NCI-H1105 (cell line): ENCODE results near the gene MUCL1.
A peak's percentile ranks its signal among the peaks of the same experiment; 100 is the strongest.
"Not testable (repeated sequence)": the region's sequence is repeated elsewhere in the genome, so short reads cannot be mapped to it uniquely, and the experiment has no call there.

Experiments used
- DNase-seq: peaks from one replicate; lab custom pipeline; 2025; lab: John Stamatoyannopoulos, UW

Gene MUCL1, protein sequence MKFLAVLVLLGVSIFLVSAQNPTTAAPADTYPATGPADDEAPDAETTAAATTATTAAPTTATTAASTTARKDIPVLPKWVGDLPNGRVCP

DNA sequence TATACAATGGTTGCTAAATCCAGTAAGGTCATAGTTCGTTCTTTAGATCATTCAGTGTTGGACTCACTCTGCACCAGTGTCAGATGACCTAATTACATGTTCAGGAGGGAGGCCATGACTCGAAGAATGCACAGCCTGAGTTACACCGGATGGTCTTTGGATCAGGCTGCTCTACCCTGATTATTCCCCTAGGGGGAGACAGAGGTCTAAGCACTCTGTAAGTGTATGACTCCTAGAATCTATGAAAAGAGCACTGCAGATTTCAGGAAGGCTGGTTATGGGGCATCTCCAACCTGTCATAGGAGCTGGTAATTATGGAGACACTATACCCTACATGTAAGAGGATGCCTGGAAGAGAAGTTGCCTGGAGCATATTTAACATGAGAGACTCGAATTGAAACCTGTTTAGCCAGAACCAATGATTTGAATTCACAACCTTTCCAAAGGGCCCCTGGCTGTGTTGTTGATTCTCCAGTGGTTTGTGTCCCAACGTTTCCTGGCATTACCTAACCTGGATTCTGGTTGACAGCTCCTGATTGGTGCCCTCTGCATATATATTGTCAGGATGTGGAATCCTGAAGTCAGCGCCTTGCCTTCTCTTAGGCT is at the start of gene MUCL1:
Gene MUCL1 (plus strand): TSS at position 584 of the 606 bp plus-strand sequence. CDS start 67 bp downstream, outside the sequence.
- peak; percentile 31 for DNase-seq

DNA sequence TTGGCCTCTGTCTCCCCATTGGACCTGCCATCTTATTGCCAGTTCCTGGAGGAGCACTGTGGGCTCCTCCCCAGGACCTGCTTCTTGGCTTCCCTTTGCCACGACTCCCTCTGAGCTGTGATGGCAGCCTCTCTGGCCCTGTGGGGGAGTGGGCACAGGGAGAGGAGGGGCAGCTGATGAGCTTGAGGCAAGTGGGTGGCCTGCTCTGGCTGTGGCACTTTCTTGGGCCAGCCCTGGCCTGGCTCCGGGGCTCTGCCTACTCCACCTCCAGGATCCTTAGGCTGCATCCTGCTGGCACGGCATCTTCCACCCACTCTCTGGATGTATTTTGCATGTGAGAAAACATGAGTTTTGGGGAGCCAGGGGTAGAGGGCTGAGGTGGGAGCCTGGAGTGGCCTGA is 32.6 kb upstream of the MUCL1 start:
- DNase-seq, result no peak

DNA sequence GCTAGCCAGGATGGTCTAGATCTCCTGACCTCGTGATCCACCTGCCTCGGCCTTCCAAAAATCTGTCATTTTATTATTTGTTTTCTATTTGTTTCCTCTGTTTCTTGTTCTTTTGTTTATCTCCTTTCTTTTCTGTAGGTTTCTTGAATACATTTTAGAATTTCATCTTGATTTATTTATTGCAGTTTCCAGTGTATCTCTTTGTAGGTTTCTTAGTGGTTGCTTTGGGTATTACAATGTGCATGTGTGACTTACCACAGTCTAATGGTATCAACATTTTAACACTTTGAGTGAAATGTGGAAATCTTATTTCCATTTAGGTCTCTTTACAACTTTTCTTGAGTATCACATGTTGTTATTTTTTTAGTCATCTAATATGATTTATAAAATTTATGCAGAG is 29.9 kb upstream of the MUCL1 start:
- DNase-seq, result no peak

DNA sequence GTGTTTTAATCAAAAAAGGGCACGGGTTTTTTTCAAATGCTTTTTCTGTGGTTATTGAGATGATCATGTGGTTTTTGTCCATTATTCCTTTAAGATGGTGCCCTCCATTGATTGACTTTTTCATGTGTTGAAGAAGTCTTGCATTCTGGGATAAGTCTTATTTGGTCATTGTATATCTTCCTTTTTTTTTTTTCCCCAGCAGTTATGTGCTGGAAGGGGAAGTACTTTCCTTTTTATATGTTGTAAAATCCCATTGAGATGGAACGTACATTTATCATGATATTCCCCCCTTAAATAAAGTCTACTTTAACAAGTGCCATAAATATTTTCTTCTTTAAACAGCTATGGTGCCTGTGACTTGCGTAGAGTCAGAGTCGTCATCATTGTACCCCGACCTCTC is 24.8 kb upstream of the MUCL1 start:
- no peak for DNase-seq

DNA sequence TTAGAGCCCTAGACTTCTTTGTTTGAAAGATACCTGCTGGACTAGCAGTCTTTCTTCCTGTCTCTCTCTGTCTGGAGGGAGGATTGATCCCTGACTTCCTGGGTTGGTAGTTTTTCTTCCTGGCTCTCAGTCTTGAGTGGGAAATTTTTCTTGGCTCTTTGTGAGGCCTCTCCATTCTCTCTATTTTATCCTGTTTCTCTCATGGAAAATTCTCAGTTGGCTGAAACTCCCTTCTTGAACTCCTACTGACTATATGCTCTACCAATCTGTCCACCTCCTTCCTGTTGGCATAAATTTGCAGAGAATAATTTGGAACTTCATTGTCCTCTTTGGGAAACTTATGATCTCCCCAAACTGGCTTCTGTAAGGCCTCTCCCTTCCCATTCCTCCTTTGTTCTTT is 24.1 kb upstream of the MUCL1 start:
- DNase-seq, result no peak

DNA sequence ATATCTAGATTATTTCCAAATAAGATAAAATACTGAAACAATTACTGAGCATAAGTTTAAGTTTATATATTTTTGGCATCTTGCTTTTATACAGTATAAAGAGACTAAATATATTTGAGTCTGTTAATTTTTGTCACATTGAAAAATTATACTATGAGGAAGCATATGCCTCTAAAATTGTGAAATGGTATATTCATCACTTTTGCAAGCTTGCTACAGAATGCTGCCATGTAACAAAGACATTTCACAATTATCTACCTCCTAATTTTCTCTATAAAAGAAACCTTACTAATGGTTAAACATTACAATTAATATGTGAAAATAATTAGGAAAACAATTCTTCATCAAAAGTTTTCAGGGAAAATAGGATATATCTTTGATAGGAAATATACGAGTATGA is 22.7 kb upstream of the MUCL1 start:
- DNase-seq, result no peak

DNA sequence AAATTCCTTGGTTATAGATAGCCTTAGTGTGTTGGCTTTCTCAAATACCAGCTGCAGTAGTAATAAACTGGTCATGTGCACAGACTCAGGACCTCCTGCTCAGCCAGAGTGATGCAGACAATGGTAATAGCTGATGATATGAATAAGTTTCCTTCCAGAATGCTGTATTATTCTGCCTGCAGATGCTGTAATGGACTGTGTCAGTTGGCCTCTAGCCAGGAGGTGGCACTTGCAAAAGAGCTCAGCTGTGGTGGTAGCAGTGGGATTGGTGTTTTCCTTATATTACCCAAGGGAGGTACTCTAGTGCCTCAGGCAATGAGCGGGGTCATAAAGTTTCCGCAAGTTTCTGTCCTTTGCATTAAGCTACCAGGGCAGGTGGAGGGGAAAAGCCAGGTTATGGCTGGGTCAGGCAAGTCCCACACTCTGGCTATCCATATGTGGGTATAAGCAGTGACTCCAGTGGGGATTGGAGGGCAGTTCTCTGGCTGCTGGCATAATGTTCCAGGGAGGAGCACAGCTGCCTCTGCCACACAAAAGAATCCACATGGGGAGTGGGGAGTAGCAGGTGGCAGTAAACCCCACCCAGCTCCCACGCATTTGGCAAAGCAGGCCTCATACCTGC is 14.0 kb upstream of the MUCL1 start:
- peak; percentile 19 for DNase-seq

DNA sequence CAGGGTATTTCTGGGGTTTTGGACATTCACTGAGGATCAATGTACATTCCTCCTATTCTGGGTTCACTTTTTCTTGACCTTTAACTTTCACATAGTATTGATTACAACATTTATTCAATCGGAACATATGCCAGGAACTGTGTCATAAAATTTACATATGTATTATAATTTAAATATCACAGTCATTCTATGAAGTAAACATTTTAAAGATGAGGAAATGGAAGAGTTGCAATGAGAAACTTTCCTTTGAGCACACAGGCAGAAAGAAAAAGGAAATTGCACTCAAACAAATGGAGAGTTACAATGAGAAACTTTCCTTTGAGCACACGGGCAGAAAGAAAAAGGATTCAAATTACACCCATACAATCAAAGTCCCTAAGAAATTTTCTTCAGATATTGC is 3.1 kb downstream of the MUCL1 start:
- no peak for DNase-seq

DNA sequence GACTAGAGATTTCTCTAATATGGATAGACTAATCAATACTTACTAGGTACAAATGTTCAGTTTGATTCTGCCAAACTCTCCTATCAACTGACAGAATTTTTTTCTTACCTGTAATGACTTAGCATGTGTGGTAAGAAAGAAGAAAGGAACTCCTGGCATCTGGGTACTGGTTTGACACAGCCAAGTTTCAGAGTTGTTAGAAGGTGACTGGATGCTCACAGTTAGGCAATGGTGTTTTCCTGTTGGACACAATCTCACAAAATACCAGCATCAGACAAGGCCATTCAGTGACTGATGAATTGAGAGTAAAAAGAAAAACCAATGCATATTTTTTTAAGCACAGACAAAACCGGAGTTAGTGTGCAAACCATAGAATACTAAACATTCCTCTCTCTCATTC is 4.2 kb downstream of the MUCL1 start:
- no peak for DNase-seq

DNA sequence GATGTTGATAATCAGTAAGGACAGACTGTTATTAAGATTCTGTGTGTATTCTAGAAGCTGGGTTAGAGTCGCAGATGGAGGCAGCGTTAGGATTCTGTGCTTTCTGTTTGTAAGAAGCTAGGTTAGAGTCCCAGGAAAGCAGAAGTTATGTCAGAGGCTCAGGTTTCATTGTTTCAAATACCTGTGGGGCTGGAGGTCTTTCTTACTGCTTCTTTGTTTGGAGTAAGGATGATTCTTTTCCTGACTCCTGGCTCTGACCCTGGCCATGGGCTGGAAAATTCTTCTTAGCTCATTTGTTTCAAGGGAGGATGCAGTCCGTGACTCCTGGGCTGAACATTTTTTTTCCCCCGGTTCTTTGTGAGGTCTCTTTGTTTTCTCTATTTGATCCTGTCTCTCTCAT is 5.2 kb downstream of the MUCL1 start:
- DNase-seq, result no peak

DNA sequence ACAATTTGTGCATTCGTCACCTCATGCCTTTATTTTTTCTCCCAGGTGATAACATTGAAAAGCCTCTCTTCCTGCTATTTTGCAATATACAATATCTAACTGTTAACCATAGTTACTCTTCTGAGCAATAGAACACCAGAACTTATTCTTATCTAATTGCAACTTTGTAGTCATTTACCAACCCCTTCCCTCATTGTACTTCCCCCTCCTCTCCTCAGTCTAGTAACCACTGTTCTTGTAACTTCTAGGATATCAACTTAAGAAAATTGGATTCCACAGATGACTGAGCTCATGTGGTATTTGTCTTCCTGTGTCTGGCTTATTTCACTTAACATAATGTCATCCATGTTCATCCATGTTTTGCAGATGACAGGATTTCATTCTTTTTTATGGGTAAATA is 7.6 kb downstream of the MUCL1 start:
- DNase-seq, result no peak

DNA sequence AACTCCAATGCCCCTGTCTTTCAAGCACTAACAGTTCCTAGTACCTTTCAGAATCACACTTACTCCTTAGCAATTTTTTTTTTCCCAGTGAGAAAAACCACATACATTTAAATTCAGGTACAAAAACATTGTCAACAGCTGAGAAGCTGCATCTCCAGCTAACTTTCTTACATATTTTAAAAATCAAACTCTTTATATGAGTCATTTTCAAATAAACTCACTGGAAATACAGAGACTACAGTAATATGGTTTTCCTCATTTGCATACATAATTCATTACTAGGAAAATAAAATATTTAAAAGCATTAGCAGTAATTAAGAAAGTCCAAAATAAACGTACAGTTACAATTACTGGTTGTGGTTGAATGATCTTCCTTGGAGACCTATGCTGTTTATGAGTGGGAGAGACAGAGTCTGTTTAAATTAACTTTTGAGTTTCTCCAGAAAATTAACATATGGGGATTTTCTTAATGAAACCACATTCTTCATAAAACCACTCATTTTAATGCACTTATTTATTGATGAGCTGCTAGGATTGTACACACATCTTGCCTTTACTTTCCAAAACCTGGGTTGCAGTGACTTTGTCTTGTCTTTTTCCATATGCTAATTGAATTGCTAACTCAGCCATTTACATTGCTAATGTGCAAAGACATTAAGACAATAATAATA is 9.8 kb downstream of the MUCL1 start:
- DNase-seq, result no peak

DNA sequence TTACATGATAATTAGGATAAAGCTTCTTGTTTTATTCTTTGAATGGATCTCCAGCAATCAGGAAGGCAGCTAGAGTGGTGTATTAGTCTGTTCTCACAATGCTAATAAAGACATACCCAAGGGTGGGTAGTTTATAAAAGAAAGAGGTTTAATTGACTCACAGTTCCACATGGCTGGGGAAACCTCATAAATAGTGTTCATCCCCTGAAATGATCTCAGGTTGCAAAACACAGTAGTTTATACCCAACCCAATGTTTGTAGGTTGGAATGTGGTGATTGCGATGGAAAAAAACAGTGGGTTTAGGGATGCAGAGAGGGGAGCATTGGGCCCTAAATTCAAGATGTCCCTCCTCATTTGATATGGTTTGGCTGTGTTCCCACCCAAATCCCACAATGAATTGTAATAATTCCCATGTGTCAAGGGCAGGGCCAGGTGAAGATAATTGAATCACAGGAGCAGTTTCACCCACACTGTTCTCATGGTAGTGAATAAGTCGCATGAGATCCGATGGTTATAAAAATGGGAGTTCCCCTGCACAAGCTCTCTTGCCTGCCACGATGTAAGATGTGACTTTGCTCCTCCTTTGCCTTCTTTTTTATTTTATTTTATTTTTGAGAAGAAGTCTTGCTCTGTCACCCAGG is 11.5 kb downstream of the MUCL1 start:
- no peak for DNase-seq

DNA sequence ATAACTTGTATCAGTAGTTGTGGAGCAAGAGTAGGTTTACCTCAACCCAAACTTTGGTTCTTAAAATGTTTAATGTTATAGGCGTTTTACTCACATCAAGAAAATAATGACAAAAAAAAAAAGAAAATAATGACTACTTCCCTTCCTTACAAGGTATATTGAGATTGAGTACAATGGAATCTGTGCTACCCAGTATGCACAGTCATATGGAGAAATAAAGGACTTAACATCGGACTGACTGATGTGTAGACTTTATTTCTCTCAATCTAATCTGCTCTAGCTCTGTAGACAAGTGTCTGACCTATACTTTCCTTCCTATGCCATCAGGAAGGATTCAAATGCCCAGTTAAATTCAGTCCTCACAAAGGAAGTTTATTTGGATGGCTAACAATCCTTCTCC is 14.4 kb downstream of the MUCL1 start:
- no peak for DNase-seq

DNA sequence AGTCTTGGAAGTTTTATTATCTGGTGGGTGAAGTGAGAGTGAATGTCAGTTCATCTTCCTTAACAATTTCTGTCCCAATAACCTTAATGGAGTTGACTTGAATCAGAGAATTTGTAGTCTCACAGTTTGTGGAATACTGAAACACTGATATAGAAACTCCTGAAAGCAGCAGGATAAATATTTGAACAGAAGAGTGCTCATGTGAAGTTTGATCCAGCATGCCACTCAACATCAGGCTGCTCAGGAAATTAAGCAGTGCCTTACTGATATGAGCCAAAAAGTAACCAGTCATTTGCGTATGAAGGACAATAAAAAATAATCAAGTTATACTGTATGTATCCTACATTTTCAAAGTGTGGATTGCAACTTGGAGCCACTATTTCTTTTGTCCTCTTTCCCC is 15.7 kb downstream of the MUCL1 start:
- no peak for DNase-seq

DNA sequence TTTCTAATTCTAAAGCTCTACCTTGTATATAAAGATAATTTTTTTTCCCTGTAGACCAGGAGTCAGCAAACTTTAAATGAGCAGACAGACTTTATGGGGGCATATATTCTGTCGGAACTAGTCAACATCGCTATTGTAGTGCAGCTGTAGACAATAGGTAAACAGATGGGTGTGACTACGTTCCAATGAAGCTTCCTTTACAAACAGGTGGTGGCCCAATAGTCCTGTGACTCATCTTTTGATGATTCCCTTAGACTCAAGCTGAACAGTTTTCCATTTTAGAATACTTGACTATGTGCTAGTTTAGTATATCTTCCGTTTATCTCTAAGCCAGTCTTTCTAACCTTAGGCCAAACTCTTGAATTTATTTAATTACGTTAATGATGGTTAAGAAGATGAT is 16.3 kb downstream of the MUCL1 start:
- no peak for DNase-seq

DNA sequence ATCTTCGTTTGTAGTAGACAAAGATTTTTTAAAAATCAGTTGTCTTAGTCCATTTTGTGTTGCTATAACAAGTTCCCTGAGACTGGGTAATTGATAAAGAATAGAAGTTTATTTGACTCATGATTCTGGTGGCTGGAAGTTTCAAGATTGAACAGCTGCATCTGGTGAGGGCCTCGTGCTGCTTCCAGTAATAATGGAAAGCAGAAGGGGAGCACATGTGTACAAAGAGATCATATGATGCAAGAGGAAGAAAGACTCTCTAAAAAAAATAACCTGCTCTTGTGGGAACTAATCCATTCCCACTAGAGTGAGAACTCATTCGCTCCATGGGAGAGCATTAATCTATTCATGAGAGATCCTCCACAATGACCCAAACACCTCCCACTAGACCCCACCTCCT is 24.8 kb downstream of the MUCL1 start:
- DNase-seq, result no peak

DNA sequence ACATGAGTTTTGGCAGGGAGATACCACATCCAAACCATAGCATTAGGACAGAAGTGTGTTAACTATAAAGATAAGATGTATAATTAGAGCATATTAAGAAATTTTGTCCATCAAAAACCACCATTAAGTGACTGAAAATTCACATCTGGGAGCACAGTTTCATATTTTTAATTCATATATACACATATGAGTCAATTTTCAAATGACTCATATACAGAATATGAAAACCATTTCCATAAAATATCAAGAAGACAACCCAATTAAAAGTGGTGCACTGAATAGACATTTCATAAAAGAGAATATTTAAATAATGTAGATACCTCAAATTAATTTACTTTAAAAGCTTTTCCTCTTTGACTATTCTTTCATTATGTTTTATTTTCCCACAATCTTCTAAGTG is 25.3 kb downstream of the MUCL1 start:
- no peak for DNase-seq

DNA sequence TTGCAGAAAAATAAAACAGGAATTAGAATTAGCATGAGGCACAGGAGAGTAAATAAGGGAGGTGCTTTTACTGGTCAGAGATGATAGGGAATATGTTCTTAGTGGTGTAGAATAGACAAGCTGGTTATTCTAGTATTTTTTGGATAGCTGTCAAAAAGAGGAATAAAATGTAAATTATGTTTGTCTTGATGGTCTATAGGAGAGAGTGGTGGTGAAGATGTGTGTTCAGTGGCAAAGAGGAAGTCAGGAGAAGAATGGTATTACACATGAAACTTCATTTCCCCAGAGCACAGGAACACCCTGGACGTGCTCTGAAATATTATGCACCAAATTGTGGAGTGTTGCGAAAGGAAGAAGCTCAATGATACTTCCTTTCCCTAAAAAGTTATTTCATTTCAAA is 27.8 kb downstream of the MUCL1 start:
- DNase-seq, result no peak

DNA sequence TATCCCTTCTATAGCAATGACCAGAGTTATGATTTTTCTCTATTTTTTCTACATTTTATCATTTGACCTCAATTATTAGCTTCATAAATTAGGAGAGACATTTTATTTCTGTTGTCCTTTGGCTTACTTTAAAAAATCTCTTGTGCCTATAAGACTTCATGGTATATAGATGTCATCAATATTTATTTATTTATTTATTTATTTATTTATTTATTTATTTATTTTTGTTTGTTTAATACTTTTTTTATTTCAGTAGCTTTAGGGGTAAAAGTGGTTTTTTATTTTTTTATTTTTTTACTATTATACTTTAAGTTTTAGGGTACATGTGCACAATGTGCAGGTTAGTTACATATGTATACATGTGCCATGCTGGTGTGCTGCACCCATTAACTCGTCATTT is 28.3 kb downstream of the MUCL1 start:
- not testable (repeated sequence) for DNase-seq

DNA sequence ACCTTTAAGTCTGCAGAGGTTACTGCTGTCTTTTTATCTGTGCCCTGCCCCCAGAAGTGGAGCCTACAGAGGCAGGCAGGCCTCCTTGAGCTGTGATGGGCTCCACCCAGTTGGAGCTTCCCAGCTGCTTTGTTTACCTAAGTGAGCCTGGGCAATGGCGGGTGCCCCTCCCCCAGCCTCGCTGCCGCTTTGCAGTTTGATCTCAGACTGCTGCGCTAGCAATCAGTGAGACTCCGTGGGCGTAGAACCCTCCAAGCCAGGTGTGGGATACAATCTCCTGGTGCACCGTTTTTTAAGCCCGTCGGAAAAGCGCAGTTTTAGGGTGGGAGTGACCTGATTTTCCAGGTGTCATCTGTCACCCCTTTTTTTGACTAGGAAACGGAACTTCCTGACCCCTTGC is 34.1 kb downstream of the MUCL1 start:
- not testable (repeated sequence) for DNase-seq

DNA sequence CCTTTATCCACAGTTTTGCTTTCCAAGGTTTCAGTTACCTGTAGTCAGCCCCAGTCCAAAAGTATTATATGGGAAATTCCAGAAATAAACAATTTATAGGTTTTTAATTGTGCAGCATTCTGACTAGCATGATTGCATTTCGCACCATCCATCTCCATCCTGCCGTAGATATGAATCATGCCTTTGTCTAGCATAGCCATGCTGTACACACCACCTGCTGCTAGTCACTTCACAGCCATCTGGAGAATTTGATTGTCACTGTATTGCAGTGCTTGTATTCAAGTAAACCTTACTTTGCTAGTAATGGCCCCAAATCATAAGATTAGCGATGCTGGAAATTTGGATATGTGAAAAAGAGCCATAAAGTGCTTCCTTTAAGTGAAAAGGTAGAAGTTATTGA is 36.0 kb downstream of the MUCL1 start:
- DNase-seq, result no peak
